Measurements from ENCODE around the gene GALNT9.
"Not testable (repeated sequence)": the region's sequence is repeated elsewhere in the genome, so short reads cannot be mapped to it uniquely, and the experiment has no call there.

Gene GALNT9

GRCh38 chr12:132267873-132268272 lies 61.5 kb downstream of the GALNT9 start:
- no peak for DNase-seq (ENCODE audit: low read depth)
- no peak overlapping the region for H3K4me3 ChIP-seq (ENCODE audit: low read depth, low read length)
- in situ Hi-C loops (cut with HindIII; ENCODE audit: low sequenced_read_pairs), result no loop called here
- TF ChIP-seq CTCF (IDR thresholded peaks at IDR 0.05; ENCODE audit: low read depth, low read length, missing control alignments), result no peak

- no peak for TF ChIP-seq CTCF (IDR thresholded peaks at IDR 0.05; ENCODE audit: low read depth, low read length, missing control alignments)
- in situ Hi-C loops (cut with HindIII; ENCODE audit: low sequenced_read_pairs), result no loop called here
- no peak for DNase-seq (ENCODE audit: low read depth)
- H3K4me3 ChIP-seq (ENCODE audit: low read depth, low read length), result no peak overlapping the region
These were observed 62.6 kb downstream of the GALNT9 start for GRCh38 chr12:132266802-132267201.

- in situ Hi-C loops (cut with HindIII; ENCODE audit: low sequenced_read_pairs), result no loop called here
- TF ChIP-seq CTCF (IDR thresholded peaks at IDR 0.05; ENCODE audit: low read depth, low read length, missing control alignments), result no peak
- no peak overlapping the region for H3K4me3 ChIP-seq (ENCODE audit: low read depth, low read length)
These were observed 63.0 kb downstream of the GALNT9 start for GRCh38 chr12:132266370-132266769.

GRCh38 chr12:132265822-132266221 lies 63.6 kb downstream of the GALNT9 start:
- DNase-seq (ENCODE audit: low read depth); H3K4me3 ChIP-seq (ENCODE audit: low read depth, low read length); in situ Hi-C loops (cut with HindIII; ENCODE audit: low sequenced_read_pairs): not testable (repeated sequence)

More at GRCh38 chr12:132266370-132266769, 63.0 kb downstream of the GALNT9 start:
- DNase-seq (ENCODE audit: low read depth), result no peak

- DNase-seq (ENCODE audit: low read depth), result no peak
- in situ Hi-C loops (cut with HindIII; ENCODE audit: low sequenced_read_pairs), result no loop called here
- no peak overlapping the region for H3K4me3 ChIP-seq (ENCODE audit: low read depth, low read length)
- TF ChIP-seq CTCF (IDR thresholded peaks at IDR 0.05; ENCODE audit: low read depth, low read length, missing control alignments), result no peak
These were observed 64.2 kb downstream of the GALNT9 start for GRCh38 chr12:132265056-132265800.

GRCh38 chr12:132264086-132265010 lies 65.0 kb downstream of the GALNT9 start:
- no peak for TF ChIP-seq CTCF (IDR thresholded peaks at IDR 0.05; ENCODE audit: low read depth, low read length, missing control alignments)
- H3K4me3 ChIP-seq (ENCODE audit: low read depth, low read length), result no peak overlapping the region
- DNase-seq (ENCODE audit: low read depth), result no peak
- in situ Hi-C loops (cut with HindIII; ENCODE audit: low sequenced_read_pairs), result loop anchor here (5.0 kb wide), 1 partner anchor 58 kb away; no protein-coding TSS in a partner anchor
